Measurements from ENCODE around the gene SDR42E1.

The SDR42E1 gene

DNA sequence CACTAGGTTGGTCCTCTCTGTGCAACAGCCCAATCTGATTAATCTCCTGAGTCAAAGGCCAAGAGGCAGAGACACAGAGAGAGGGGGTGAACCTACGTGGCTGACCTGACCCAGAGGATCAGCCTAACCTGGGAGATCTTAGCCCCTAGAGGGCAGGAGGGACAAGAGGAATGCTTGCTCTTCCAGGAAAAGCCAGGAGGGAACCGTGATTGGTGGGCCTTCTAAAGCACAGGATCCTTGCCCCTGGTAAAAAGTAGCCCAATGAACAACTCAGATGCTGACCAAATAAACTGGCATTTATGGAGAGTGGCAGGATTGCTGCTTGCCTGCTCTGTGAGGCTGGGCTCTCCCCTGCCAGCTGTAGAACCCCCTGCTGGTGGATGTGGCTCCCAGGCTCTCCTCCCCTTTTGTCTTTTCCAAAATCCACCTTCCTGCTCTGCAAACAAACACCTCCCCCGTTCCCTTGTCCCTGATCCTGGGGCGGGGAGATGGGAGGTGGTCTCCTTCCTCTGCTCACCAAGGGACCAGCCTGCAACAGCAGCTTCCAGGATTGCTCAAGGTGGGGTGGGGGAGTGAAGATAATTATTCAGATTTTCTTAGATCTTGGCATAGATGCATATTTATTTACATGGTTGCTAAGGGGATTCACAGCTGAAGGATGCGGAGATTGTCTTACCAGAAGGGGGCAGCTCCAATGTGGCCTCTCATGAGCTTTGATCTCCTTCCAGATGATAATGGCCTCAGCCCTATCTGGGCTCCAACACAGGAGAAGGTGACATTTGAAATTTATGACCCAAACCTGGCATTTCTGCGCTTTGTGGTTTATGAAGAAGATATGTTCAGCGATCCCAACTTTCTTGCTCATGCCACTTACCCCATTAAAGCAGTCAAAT lies 71.9 kb downstream of the SDR42E1 start:
- TF ChIP-seq, protein P1, sequence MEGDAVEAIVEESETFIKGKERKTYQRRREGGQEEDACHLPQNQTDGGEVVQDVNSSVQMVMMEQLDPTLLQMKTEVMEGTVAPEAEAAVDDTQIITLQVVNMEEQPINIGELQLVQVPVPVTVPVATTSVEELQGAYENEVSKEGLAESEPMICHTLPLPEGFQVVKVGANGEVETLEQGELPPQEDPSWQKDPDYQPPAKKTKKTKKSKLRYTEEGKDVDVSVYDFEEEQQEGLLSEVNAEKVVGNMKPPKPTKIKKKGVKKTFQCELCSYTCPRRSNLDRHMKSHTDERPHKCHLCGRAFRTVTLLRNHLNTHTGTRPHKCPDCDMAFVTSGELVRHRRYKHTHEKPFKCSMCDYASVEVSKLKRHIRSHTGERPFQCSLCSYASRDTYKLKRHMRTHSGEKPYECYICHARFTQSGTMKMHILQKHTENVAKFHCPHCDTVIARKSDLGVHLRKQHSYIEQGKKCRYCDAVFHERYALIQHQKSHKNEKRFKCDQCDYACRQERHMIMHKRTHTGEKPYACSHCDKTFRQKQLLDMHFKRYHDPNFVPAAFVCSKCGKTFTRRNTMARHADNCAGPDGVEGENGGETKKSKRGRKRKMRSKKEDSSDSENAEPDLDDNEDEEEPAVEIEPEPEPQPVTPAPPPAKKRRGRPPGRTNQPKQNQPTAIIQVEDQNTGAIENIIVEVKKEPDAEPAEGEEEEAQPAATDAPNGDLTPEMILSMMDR (IDR thresholded peaks at IDR 0.05; ENCODE audit: low read depth, low read length), result no peak
- H3K4me3 ChIP-seq (ENCODE audit: low read depth, low read length), result no peak overlapping the region
